Activated gamma-delta T cell treated with Interleukin-2 at 50 U/mL for 16 hours (primary cell): ENCODE measurements around the gene ARHGAP36.

Source experiments
- DNase-seq: peaks from one replicate; pipeline ENCODE4 v3.0.0-alpha.2; 2020

The ARHGAP36 gene

GRCh38 chrX:131073607-131074006 is 15.5 kb downstream of the ARHGAP36 start:
- DNase-seq, result no peak

DNA sequence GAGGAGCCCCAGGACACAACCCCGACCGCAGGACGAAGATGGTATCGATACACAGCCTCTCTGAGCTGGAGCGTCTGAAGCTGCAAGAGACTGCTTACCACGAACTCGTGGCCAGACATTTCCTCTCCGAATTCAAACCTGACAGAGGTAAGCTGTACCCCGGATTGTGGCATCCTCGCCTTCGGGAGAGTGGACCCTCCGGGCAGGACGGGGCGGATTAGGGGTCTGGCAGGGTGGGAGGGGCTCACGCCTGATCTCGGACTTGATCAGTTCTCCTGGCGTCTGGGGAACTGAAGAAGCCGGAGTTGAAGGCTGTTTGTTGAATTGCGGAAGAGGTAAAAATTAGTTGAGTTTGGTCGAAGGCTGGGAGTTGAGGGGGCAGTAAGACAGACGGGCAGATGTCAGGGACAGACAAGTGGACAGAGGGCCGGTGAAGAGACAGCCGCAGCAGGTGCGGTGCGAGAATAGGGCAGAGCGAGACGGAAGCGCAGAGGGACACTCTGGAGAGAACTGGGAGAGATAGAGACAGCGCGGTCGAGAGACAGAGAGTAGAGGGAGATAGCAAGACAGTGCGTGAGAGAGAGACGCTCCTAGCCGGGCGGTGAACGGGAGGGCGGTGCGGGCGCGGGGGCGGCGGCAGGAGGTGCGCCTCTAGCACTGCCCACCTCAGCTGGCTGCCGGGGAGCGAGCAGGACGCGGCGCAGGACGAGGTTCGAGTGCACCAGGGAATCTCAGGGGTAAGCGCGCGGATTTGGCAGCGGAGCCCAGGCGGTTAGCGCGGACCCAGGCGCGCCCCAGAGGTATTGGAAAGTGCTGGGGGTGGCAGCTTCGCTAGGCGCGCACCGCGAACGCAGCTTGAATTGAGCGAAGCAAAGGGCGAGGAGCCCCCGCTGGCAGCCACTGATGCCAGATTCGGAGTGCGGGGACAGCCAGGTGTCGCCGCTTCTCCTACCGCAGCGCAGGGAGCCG is 23.9 kb downstream of the ARHGAP36 start:
- no peak for DNase-seq

- no peak for DNase-seq
Measured at GRCh38 chrX:131083510-131084142, 25.5 kb downstream of the ARHGAP36 start.

DNA sequence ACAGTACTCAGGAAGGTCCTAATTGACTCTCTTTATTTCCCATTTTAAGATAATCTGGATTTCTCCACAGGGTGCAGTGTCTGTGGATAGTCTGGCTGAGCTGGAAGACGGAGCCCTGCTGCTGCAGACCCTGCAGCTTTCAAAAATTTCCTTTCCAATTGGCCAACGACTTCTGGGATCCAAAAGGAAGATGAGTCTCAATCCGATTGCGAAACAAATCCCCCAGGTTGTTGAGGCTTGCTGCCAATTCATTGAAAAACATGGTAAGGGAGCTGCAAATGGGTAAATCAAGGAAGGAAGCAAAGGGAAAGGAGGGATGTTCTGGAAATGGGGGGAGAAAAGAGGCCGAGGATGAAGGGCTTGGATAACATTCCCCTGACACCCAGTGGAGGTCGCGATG is 26.0 kb downstream of the ARHGAP36 start:
- no peak for DNase-seq

- DNase-seq, result no peak
Measured at GRCh38 chrX:131136776-131137175, 78.6 kb downstream of the ARHGAP36 start.

- DNase-seq, result no peak
Measured at GRCh38 chrX:131139072-131139471, 80.9 kb downstream of the ARHGAP36 start.
